ENCODE data around the gene TAS1R3.

DNA sequence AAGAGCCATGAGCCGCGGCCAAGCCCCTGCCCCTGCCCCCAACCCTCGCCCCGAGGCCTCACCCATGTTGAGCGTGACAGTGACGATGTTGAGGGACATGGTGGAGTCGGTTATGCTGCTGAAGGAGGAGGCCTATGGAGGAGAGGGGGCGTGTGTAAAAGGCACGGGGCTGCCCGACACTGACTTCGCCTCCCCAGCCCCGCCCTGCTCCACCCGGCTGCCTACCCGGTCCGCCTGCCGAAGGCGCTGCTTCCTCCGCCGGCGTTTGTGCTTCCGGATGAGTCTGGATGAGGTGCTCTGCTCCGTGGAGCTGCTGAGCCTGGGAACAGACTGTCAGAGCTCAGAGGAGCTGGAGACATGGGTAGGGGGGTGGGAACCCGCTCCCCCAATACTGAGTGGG is 9.1 kb downstream of the TAS1R3 start:
- TF ChIP-seq CREB1 (CRISPR knock-in tag; IDR thresholded peaks at IDR 0.05; ENCODE audit: low read depth) (no peak), POLR2AphosphoS5 (IDR thresholded peaks at IDR 0.05; ENCODE audit: low read depth) (no peak), JUNB (IDR thresholded peaks at IDR 0.05; ENCODE audit: unreplicated experiment) (no peak)
- TF ChIP-seq, protein P1, sequence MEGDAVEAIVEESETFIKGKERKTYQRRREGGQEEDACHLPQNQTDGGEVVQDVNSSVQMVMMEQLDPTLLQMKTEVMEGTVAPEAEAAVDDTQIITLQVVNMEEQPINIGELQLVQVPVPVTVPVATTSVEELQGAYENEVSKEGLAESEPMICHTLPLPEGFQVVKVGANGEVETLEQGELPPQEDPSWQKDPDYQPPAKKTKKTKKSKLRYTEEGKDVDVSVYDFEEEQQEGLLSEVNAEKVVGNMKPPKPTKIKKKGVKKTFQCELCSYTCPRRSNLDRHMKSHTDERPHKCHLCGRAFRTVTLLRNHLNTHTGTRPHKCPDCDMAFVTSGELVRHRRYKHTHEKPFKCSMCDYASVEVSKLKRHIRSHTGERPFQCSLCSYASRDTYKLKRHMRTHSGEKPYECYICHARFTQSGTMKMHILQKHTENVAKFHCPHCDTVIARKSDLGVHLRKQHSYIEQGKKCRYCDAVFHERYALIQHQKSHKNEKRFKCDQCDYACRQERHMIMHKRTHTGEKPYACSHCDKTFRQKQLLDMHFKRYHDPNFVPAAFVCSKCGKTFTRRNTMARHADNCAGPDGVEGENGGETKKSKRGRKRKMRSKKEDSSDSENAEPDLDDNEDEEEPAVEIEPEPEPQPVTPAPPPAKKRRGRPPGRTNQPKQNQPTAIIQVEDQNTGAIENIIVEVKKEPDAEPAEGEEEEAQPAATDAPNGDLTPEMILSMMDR (conservative IDR thresholded peaks at IDR 0.05; ENCODE audit: low read depth in 2 of 2): no peak
